ENCODE data around the gene ULBP3.

Gene ULBP3

DNA sequence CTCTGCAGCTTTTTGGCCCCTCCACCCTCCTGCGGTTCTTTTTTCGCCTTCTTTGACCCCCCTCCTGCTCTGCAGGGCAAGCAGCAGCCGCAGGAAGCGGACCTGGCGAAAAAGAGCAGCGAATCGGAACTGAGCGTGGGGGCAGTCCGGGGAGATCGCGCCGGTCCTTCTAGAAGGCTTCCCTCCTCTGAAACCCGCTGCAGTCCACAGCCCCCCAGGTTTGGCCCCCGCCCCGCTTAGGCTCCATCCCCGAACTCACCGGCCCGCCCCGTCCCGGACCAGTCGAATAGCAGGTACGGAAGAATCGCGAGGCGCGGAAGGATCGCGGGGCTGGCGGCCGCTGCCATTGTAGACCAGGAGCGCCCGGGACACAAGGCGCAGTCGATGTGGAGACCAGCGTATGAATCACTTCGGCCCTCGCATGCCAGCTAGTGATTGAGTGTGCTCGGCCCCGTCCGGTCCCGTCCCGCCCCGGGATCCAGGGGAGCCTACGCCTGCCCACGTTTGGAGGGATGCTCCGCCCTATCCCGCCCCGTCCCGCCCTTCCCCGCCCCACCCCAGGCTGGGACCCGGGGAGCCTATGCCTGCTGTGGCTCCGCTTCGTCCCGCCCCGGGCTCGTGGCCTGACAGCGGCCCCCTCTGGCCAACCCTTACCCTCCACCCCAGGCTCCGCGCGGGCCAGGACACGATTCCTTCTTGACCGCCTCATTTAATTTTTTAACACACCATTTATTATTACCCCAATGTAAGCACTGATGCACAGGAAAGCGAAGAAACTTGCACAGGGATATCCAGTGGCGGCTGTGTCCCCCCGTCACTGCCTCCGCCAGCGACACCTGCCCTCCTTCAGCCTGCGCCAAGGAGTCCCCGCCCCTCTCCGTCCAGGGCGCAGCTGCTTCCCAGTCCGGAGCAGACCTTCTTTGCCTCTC lies at the start of gene ULBP3:
ULBP3 (minus strand) TSS at position 402 of the 929 bp plus-strand sequence; CDS start at position 347, 55 bp downstream.
- peak within 1 kb of the TSS; percentile 71 for H3K27ac ChIP-seq

DNA sequence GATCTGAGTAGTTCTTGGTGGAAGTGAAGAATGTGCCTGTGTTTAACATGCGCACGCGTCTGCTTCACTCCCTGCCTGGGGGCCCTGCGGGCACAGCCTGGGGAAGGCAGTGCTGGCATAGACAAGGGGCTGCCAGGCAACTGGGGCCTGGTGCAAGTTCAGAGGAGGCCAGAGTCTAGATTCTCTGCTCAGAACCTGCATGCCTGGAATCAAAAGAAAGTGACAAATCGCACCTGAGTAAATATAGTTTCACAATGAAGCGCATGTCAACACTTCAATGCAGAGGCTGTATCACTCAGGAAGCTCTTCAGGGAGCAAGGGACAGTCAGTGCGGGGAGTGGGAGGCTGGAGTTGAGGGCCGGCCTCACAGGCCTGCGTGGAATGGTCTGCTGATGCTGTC lies 49.7 kb upstream of the ULBP3 start:
- TF ChIP-seq CTCF (conservative IDR thresholded peaks at IDR 0.05) (no peak), ZFX (IDR thresholded peaks at IDR 0.05) (no peak)
- no peak overlapping the region for H3K27ac ChIP-seq

More for the DNA sequence above, at the start of gene ULBP3:
- TF ChIP-seq CTCF (conservative IDR thresholded peaks at IDR 0.05) (peak; percentile 80), ZFX (IDR thresholded peaks at IDR 0.05) (no peak)

DNA sequence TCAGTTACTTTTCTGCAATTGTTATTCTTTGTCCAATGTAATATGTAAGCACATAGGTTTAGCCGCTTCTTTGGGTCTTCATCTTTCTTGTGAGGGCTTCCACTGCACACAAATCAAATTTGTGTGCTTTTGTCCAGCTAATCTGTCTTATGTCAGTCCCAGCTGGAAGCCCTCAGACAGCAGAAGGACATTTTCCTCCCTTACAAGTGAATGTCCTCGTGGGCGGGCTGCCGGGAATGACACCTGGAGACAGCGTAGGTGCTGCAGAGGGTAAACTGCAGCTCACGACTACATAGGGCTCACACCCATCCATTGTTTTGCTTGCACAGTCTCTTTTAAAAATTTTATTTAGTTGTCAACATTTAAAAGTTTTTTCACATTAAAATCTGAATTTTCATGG lies 49.3 kb upstream of the ULBP3 start:
- TF ChIP-seq CTCF (conservative IDR thresholded peaks at IDR 0.05) (no peak), ZFX (IDR thresholded peaks at IDR 0.05) (no peak)
- H3K27ac ChIP-seq, result no peak overlapping the region

- TF ChIP-seq ZFX (IDR thresholded peaks at IDR 0.05), result no peak
- no peak for TF ChIP-seq CTCF (conservative IDR thresholded peaks at IDR 0.05)
- no peak overlapping the region for H3K27ac ChIP-seq
Measured at GRCh38 chr6:150116200-150116800, 47.4 kb upstream of the ULBP3 start.

GRCh38 chr6:150115769-150116168 lies 46.8 kb upstream of the ULBP3 start:
- H3K27ac ChIP-seq, result no peak overlapping the region
- TF ChIP-seq CTCF (conservative IDR thresholded peaks at IDR 0.05) (no peak), ZFX (IDR thresholded peaks at IDR 0.05) (no peak)

GRCh38 chr6:150112233-150112632 lies 43.3 kb upstream of the ULBP3 start:
- no peak overlapping the region for H3K27ac ChIP-seq

More at GRCh38 chr6:150112233-150112632, 43.3 kb upstream of the ULBP3 start:
- TF ChIP-seq ZFX (IDR thresholded peaks at IDR 0.05) (no peak), CTCF (conservative IDR thresholded peaks at IDR 0.05) (no peak)
